Measurements from ENCODE around the gene SH3RF3. TPM values are rescaled to one million over a fixed set of nuclear protein-coding genes. Genes with fewer than 3 reads are reported as not detected.

Gene SH3RF3
- total RNA-seq, 1 donor from 2014 or later, result 0.68 TPM

DNA sequence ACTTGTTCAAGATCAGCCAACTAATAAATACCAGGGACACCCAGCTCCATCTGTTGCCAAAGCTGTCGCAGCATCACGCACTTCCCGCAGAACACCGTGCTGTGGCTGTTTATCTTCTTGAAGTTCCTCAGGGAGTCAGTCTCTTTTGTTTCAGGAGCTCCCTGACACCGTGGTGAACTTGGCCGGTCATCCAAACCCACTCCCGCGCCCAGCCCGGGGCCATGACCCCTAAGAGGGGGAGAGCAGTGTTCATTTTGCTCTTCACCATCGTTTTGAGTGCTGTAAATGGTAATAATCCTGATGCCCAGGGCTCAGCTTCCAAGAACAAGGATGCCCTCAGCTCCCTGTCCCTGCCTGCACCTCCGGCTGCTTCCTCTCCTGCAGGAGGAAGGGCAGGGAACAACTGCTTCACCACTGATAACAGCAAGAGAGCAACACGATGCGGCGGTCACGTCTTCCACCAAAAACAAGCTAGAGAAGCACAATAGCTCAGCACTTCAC lies 353.4 kb downstream of the SH3RF3 start:
- ATAC-seq, result no peak

GRCh38 chr2:109486711-109487535 lies 357.9 kb downstream of the SH3RF3 start:
- ATAC-seq, result no peak

DNA sequence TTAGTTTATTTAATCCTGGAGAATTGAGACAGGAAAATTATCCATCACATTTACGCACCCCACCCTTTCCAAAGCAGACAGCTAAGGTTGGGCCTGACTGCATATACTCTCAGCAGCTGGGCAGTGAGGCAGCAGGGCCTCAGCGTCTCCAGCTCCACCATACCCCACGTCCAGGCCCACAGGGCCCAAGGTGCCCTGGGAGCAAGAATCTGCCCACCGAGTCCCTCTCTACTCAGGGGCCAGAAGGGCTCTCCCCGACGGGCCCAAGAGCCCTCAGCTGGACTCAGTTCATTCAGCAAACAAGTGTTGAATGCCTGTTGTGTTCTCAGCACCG lies 358.5 kb downstream of the SH3RF3 start:
- ATAC-seq, result no peak

DNA sequence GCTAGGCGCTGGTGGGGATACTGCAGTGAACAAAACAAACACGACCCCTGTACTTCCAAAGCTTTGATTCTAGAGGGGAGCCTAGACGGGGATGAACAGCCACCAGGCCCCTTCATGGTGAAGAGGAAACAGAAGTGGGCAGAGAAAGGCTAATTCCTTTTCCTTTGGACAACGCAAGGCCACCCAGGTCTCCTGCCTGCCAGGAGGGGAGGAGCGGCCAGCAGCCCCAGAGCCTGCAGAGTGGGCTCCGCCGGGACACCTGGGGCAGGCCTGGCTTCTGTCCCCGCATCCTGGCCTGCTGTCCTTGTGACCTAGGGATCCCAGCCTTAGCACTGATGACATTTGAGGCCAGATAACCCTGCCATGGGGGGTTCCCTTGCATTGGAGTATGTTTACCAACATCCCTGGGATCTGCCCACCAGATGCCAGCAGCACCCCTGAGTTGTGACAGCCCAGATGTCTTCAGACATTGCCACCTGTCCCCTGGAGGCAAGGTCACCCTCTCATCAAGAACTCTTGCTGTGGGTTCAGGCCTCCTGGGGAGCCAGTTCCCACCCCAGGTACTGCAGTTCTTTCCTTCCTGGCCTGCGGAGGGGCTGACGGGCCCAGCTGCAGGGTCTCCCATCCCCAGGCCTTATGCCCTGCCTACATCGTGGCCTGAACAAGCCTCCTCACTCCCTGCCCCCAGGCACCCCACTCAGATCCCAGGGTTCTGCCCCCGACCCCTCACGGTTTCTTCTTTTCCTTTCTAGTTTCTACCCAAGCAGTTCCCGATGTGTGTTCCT lies 359.1 kb downstream of the SH3RF3 start:
- ATAC-seq, result no peak

- no peak for ATAC-seq
Observed at GRCh38 chr2:109489296-109489695, 360.3 kb downstream of the SH3RF3 start.

GRCh38 chr2:109493176-109493935 lies 364.4 kb downstream of the SH3RF3 start:
- ATAC-seq, result no peak

DNA sequence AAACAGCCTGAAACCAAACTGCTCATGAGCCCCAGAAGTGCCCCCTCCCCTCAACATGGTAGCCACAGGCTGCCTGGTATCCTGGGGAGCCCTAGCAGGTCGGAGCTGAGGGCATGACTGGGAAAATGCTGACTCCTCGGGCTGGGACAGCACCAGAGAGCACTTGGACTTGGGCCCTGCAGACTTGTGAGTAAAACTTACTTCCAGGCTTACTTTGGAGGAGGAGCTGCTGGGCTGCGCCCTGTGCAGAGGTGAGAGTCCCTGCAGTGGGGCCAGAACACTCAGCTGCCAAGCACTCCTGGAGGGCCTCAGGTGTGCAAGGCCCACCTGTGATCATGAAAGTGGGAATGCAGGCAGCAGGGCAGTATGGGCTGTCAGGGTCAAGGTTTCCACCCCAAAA lies 365.3 kb downstream of the SH3RF3 start:
- ATAC-seq, result no peak

- ATAC-seq, result no peak
Observed at GRCh38 chr2:109497463-109497862, 368.5 kb downstream of the SH3RF3 start.

DNA sequence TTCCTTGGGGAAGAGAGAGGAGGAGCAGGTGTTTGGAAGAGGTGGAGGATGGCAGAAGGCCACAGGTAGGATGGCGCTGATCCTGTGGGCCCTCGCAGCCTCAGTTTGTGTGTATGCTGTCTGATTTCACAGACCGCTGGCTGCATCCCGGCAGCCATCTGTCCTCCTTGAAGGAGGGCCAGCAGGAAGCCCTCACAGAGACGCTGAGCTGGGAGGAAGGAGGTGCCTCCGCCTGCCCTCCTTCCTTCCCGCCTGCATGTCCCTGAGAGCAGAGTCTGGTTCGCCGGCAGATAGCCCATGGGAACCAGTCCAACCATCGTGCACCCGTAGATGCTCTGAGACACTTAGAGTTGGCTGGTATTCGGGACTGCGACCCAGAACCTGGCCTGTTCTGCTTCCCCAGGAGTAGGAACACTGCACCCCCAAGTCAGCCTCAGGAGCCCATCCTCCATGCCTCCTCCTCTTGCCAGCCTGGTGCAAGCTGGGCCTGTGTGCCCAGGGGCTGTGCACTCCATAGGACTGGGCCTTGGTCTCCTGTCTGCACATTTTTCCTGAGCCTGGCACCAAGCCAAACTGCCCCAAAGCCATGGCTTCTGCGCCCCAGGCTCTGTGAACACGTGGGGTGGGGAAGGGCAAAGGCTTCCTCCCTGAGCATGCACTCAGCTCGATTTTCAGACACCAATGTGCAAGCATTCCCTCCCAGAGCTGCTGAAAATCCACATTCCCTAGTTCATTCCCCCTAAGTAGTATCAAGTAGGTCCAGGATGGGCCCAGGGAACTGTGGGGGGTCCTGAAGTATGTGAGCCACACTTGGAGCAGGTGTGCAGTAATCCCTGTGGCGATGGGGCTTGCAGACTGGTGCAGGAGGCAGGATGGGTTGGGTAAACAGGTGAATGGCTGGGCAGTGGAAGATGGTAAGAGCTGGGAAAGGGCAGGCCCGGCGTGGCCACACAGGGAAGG lies 369.2 kb downstream of the SH3RF3 start:
- ATAC-seq, result no peak

GRCh38 chr2:109498906-109499305 lies 369.9 kb downstream of the SH3RF3 start:
- no peak for ATAC-seq

GRCh38 chr2:109499566-109499965 lies 370.6 kb downstream of the SH3RF3 start:
- ATAC-seq, result peak; percentile 24

DNA sequence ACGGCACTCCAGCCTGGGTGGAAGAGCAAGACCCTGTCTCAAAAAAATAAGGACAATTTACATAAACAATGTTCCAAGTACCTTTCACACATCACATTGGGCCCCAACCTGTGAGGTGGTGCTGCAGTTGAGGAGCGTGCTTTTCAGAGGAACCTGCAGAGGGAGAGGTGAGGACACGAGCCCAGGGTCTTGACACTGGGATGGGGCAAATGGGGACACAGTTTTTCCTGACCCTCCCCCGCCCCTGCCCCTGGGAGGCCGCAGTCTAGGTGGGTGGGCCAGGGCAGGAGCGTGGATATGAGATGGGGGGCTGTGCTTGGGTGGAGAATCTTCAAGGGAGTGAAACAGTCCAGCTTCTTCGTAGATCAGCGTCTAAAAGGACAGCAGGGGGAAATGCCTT lies 371.9 kb downstream of the SH3RF3 start:
- ATAC-seq, result no peak

DNA sequence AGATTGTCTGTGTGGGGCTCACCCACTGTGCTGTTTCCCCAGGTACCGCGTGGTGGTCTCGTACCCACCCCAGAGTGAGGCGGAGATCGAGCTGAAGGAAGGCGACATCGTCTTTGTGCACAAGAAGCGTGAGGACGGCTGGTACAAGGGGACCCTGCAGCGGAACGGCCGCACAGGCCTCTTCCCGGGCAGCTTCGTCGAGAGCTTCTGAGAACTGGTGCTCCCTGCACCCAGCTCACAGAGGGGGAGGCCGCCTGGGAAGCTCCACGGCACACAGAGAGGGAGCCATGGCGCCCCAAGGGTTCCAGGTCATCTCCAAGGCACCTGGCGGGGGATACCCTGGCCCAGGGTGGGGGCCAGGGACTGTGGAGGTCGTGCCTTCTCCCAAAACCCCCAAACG lies 372.5 kb downstream of the SH3RF3 start:
- no peak for ATAC-seq

DNA sequence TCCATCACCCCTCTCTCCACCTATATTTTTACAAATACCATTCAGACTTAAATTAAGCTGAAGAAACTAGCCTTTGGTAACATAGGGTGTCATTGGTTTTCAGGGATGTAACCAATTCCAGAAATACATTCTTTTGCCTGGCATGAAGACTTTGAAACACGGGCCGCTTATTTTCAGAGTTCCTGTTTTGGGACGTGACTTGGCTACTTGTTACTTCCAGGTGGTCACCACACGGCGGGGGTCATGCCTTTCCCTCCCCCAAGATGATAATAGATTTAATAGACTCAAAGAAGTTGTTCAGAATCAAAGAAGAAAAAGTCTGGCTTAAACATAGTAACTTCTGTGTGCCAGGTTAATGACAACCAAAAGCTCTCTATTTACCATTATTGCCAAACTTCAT lies 374.2 kb downstream of the SH3RF3 start:
- ATAC-seq, result no peak

DNA sequence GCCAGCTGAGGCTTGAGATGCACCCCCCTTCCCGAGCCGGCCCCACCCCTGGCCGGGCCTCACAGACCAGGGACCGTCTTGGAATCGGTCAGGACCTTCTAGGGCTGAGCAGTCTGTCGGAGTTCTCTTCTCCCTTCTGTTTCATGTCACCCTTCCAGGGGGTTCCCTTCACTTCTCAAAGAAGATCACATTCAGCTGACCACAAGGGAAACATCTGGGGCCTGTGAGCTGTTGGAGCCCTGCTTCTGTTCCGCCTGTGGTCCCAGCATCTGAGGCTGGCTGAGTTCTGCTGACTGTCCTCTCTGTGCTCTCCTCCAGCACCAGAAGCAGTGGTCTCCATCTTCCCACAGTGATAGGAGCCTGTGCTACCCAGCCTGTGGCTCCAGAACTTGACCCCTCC lies 378.2 kb downstream of the SH3RF3 start:
- no peak for ATAC-seq

- no peak for ATAC-seq
Observed at GRCh38 chr2:109507828-109508227, 378.8 kb downstream of the SH3RF3 start.

DNA sequence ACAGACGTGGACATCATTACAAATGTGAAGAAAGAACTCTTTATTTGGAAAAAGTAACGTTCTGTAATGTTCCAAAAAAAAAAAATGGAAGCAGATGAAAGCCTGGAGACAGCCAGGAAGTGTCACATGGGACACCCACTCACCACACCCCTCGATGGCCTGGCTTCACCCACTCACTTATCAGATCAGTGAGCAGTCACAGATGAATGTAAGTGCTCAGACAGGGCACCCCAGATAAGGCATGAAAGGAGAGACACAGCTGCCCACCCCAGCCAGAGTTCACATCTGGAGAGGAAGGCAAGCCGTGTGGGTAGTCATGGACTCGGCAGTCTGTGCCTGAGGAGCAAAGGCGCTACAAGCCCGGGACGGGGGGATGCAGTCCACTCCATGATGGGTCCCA lies 379.6 kb downstream of the SH3RF3 start:
- no peak for ATAC-seq

DNA sequence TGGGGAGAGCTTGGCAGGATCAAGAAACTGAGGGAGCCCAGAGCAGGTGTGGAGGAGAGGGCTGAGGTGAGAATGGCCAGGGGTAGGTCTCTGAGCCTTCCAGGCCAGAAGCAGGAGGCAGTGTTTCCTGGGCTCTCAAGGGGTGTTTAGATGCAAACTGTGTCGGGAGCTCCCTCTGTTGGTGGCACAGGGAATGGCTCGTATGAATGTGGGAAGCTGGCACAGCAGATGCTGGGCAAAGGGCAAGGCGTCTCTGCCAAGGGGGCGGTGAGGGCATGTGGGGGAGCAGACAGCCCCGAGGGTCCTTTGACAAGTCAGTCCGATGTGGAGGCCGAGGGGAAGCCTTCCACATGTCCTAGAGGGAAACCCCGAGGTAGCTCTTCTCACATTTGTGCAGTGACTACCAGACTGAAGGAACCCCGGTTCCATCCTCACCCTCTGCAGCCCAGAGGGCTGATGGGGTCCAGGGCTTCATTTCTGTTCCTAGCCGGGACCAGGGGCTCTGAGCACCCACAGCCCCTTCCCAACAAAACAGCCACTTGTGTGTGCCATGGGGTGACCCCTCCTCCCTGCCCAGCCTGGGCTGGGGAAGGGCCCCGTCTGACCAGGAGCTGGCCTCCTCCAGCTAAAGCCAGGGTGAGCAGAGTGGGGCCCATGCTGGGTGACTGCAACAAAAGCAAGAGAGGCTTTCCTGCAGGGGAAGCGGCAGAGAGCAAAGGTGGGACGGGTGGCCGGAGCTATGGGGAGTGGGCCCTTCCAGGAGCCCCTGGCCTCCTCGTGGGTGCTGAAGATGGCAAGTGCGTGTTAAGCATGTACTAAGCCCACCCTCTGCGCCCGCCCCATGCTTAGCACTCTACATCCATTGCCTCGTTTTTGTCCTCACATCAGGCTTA lies 381.4 kb downstream of the SH3RF3 start:
- ATAC-seq, result peak; percentile 64

- ATAC-seq, result peak; percentile 17
Observed at GRCh38 chr2:109511168-109511567, 382.2 kb downstream of the SH3RF3 start.

- ATAC-seq, result no peak
Observed at GRCh38 chr2:109512076-109512475, 383.1 kb downstream of the SH3RF3 start.

- no peak for ATAC-seq
Observed at GRCh38 chr2:109513230-109513629, 384.2 kb downstream of the SH3RF3 start.

Data from esophagus mucosa (tissue), 1 donor.